Inflammatory macrophage treated with lipopolysaccharide for 1 hour (primary cell): ENCODE measurements around the gene RNF167.

Experiments used
- DNase-seq, 2 donors: peaks; one replicate each; pipeline ENCODE4 v3.0.0-alpha.2; 2020 to 2022

Gene RNF167

GRCh38 chr17:4958102-4958501, 18.0 kb downstream of the RNF167 start:
- DNase-seq, result no peak

GRCh38 chr17:4959261-4959965, 19.3 kb downstream of the RNF167 start:
- DNase-seq, result no peak

- DNase-seq, result no peak
These were observed 20.3 kb downstream of the RNF167 start for GRCh38 chr17:4960279-4960922.

GRCh38 chr17:4965311-4965986, 25.4 kb downstream of the RNF167 start:
- DNase-seq, result no peak

GRCh38 chr17:4966844-4967538, 26.9 kb downstream of the RNF167 start:
- DNase-seq, result peak; percentile 95 to 99

GRCh38 chr17:4967539-4968485, 27.7 kb downstream of the RNF167 start, which contains the start of gene SPAG7:
SPAG7 (minus strand) TSS chr17:4967817; CDS start chr17:4967804, 13 bp downstream.
- peak; percentile 92 to 99 for DNase-seq

- peak in 1 of 2 donors; percentile 55 for DNase-seq
These were observed 28.5 kb downstream of the RNF167 start for GRCh38 chr17:4968486-4969046.

- DNase-seq, result peak; percentile 50 to 78
These were observed 29.0 kb downstream of the RNF167 start for GRCh38 chr17:4969047-4969550.

- peak; percentile 23 to 67 for DNase-seq
These were observed 29.6 kb downstream of the RNF167 start for GRCh38 chr17:4969551-4970173.

- DNase-seq, result no peak
These were observed 30.2 kb downstream of the RNF167 start for GRCh38 chr17:4970273-4970672.

- DNase-seq, result no peak
These were observed 31.8 kb downstream of the RNF167 start for GRCh38 chr17:4971826-4972225.

- DNase-seq, result no peak
These were observed 32.3 kb downstream of the RNF167 start for GRCh38 chr17:4972322-4972721.

GRCh38 chr17:4972752-4973151, 32.7 kb downstream of the RNF167 start:
- no peak for DNase-seq

GRCh38 chr17:4973256-4974114, 33.4 kb downstream of the RNF167 start:
- peak in 1 of 2 donors; percentile 17 for DNase-seq

GRCh38 chr17:4974115-4974670, 34.1 kb downstream of the RNF167 start:
- DNase-seq, result no peak

- peak; percentile 69 to 75 for DNase-seq
These were observed 38.7 kb downstream of the RNF167 start for GRCh38 chr17:4978726-4979125.

GRCh38 chr17:4980644-4981216, 40.7 kb downstream of the RNF167 start:
- peak; percentile 38 to 70 for DNase-seq

- no peak for DNase-seq
These were observed 42.2 kb downstream of the RNF167 start for GRCh38 chr17:4982305-4982704.

- no peak for DNase-seq
These were observed 46.3 kb downstream of the RNF167 start for GRCh38 chr17:4986403-4986802.
